Lower lobe of right lung (tissue), 2 donors: ENCODE measurements around the gene KRTAP4-16. TPM values are rescaled to one million over a fixed set of nuclear protein-coding genes. Genes with fewer than 3 reads are reported as not detected.
"Not testable (repeated sequence)": the region's sequence is repeated elsewhere in the genome, so short reads cannot be mapped to it uniquely, and the experiment has no call there.

Experiments
- ATAC-seq, 2 donors: fragments of 200-7000 bp; cut with Tn5 transposase; one replicate each; pipeline ENCODE4 v1.9.1; 2020 to 2022; ENCODE audit warnings: mild to moderate bottlenecking in 2 of 2, moderate library complexity in 2 of 2
- DNase-seq: peaks from one replicate; pipeline ENCODE4 v3.0.0-alpha.2; 2020
- H3K27ac ChIP-seq: fragments of 200-600 bp; one replicate; pipeline ENCODE4 v1.8.0; 2022
- H3K27me3 ChIP-seq: fragments of 200-600 bp; one replicate; pipeline ENCODE4 v1.8.0; 2022; ENCODE audit warnings: low read depth
- H3K36me3 ChIP-seq: fragments of 200-600 bp; one replicate; pipeline ENCODE4 v1.8.0; 2022; ENCODE audit warnings: mild to moderate bottlenecking
- H3K4me1 ChIP-seq: fragments of 200-600 bp; one replicate; pipeline ENCODE4 v1.8.0; 2022
- H3K4me3 ChIP-seq: fragments of 200-600 bp; one replicate; pipeline ENCODE4 v1.8.0; 2022; ENCODE audit warnings: mild to moderate bottlenecking
- H3K9me3 ChIP-seq: fragments of 200-600 bp; one replicate; pipeline ENCODE4 v1.8.0; 2022
- CTCF ChIP-seq: fragments of 200-600 bp; IDR thresholded peaks from one replicate; pipeline ENCODE4 v1.8.0; 2022; ENCODE audit warnings: antibody characterized with exemption, mild to moderate bottlenecking
- intact Hi-C: fragments of 100-400 bp; cut with DNase I; formaldehyde crosslinking; loops from one replicate; pipeline ENCODE4 v1.11.0; 2022
- total RNA-seq: library from RNA; stranded (reverse); fragmentation: NEBNext Ultra II Directional; extraction: Animal tissue kit (Norgen Biotek cat#: 25700); gene quantifications from one replicate; pipeline ENCODE4 v1.2.1, GENCODE V29; 2021
- donor health status: DM: no; HTN: yes; CAD: no; lungs with severe emphysema.

KRTAP4-16 gene
- total RNA-seq, 1 donor from 2014 or later: not detected

- ATAC-seq (no peak), DNase-seq (no peak)
- H3K27me3 ChIP-seq: no peaks in the 10 kb centered on the region
- no peaks in the 10 kb centered on the region for H3K4me1 ChIP-seq
- H3K9me3 ChIP-seq: no peaks in the 10 kb centered on the region
- no peaks in the 10 kb centered on the region for H3K36me3 ChIP-seq
- no peak overlapping the region for H3K27ac ChIP-seq
- H3K4me3 ChIP-seq: no peak overlapping the region
- no peak for TF ChIP-seq CTCF
- intact Hi-C loops: no loop called here
Measured at GRCh38 chr17:41121742-41122141, 19.7 kb upstream of the KRTAP4-16 start.

- H3K27ac ChIP-seq, H3K4me1 ChIP-seq, DNase-seq, H3K4me3 ChIP-seq, H3K9me3 ChIP-seq, H3K27me3 ChIP-seq, intact Hi-C loops, ATAC-seq, H3K36me3 ChIP-seq: not testable (repeated sequence)
Measured at GRCh38 chr17:41119696-41120690, 18.0 kb upstream of the KRTAP4-16 start.

- Histone ChIP-seq H3K27ac (no peak overlapping the region), H3K36me3 (no peaks in the 10 kb centered on the region), H3K27me3 (peaks cover 8% of the 10 kb centered on the region), H3K4me1 (no peaks in the 10 kb centered on the region), H3K4me3 (no peak overlapping the region), H3K9me3 (no peaks in the 10 kb centered on the region)
- DNase-seq: no peak
- no peak for TF ChIP-seq CTCF
- intact Hi-C loops: no loop called here
- no peak for ATAC-seq
Measured at GRCh38 chr17:41118721-41119120, 16.7 kb upstream of the KRTAP4-16 start.

GRCh38 chr17:41117846-41118386, 15.9 kb upstream of the KRTAP4-16 start, which contains the start of gene KRTAP4-11:
KRTAP4-11 (minus strand) TSS chr17:41118373; CDS start chr17:41118315, 58 bp downstream.
- H3K36me3 ChIP-seq, H3K4me3 ChIP-seq, H3K9me3 ChIP-seq, intact Hi-C loops, H3K27me3 ChIP-seq, H3K27ac ChIP-seq, H3K4me1 ChIP-seq, DNase-seq, ATAC-seq: not testable (repeated sequence)

- intact Hi-C loops: no loop called here
- peaks cover 8% of the 10 kb centered on the region for H3K27me3 ChIP-seq
- no peak for DNase-seq
- H3K4me3 ChIP-seq: no peak overlapping the region
- TF ChIP-seq CTCF: no peak
- H3K4me1 ChIP-seq: no peaks in the 10 kb centered on the region
- no peak for ATAC-seq
- no peaks in the 10 kb centered on the region for H3K9me3 ChIP-seq
- H3K27ac ChIP-seq: no peak overlapping the region
- H3K36me3 ChIP-seq: no peaks in the 10 kb centered on the region
Measured at GRCh38 chr17:41116297-41116696, 14.3 kb upstream of the KRTAP4-16 start.

GRCh38 chr17:41111151-41111885, 9.3 kb upstream of the KRTAP4-16 start:
- Histone ChIP-seq H3K27ac (no peak overlapping the region), H3K9me3 (no peaks in the 10 kb centered on the region), H3K4me3 (no peak overlapping the region), H3K4me1 (no peaks in the 10 kb centered on the region), H3K36me3 (no peaks in the 10 kb centered on the region), H3K27me3 (peaks cover 5% of the 10 kb centered on the region)
- no peak for TF ChIP-seq CTCF
- intact Hi-C loops: no loop called here
- no peak for ATAC-seq
- no peak for DNase-seq

GRCh38 chr17:41108728-41109386, 6.8 kb upstream of the KRTAP4-16 start:
- H3K4me1 ChIP-seq, H3K27ac ChIP-seq, ATAC-seq, intact Hi-C loops, H3K36me3 ChIP-seq, H3K4me3 ChIP-seq, H3K27me3 ChIP-seq, H3K9me3 ChIP-seq, DNase-seq: not testable (repeated sequence)
